GM21825 (cell line): ENCODE data around the gene PLEKHA3.
"Not testable (repeated sequence)": the region's sequence is repeated elsewhere in the genome, so short reads cannot be mapped to it uniquely, and the experiment has no call there.

Experiments used
- ATAC-seq: cut with Tn5 transposase; IDR thresholded peaks from one replicate; pipeline ENCODE4 v1.9.1; 2021; ENCODE audit warnings: mild to moderate bottlenecking, moderate library complexity; ENCODE audit not compliant: unreplicated experiment

PLEKHA3 gene

DNA sequence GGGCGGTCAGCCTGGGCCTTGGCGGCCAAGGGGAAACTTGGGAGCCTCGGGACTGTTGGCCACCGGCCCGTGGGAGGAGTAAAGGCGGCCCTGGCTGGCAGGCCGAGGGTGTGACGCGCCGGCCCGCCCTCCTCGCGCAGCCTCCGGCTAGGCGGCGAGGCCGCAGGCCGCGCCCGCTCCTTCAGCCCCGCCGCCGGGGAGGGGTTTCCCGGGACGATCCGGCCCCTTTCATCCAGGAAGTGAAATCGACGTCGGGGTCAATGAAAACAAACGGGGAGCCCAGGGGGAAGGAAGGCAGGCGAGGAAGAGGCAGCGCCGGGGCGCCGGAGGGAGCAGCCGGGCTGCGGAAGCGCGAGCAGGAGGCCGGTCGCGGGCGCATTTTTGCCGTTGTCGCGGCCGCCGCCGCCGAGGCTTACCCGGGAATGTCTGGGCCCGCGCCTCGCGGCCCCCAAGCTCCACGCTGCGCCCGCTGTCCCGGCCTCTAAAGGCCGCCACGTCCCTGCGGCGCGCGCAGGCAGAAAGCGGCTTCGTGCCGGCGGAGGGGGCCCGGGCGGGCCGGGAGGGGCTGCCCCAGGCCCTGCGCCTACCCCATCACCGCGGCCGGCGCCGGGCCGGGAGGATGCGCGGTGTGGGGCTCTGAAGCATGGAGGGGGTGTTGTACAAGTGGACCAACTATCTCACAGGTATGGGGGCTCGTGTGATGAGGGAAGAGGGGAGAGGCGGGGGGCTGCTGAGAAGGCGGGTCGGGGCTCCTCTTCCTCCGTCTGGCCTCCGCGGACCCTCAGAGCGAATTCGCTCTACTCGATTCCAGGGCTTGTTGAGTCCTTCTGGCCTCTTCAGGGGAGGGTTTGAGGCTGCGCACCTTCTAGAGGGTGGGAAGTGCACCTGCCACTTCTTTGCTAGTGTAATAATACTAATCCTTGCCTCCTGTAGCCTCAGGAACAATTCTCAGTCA, at the start of gene PLEKHA3:
TSS of gene PLEKHA3 (plus strand) at position 231 of the 955 bp plus-strand sequence. CDS start at position 644, 413 bp downstream.
- peak; percentile 64 for ATAC-seq

DNA sequence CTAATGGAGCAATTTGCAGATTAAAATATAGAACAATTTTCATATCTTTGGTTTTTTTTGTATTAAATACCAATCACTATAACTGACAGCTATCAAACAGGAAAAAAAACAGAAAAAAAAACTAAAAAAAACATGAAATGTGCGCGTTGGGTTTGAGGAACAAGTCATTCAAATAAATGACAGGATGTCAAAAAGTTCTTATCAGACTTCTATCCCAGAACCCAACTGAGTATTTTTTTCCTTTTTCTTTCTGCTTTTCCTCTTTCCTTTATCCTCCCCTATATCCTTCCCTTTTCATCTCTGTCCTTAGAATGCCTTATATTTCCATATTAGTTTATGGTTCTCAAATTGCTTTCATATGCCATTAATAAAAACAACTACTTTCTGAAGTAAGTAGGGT, 43.6 kb upstream of the PLEKHA3 start:
- ATAC-seq, result no peak

DNA sequence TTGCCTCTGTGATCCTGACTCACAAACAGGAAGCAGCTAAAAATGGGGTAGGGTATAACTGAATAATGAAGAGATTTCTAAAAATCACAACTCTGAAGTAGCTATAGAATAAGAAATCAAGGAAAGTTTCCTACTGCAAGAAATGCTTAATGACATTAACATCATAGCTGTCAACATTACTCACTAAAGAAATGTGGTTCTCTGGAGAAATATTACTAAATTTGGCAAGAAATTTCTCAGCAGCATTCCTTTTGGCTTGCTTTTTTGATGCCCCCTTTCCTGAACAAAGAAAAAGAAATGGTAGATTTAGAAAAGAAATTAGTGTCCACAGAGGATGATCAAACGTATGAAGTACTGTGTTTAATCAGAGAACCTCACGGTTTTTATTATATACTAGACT, 38.8 kb upstream of the PLEKHA3 start:
- no peak for ATAC-seq

DNA sequence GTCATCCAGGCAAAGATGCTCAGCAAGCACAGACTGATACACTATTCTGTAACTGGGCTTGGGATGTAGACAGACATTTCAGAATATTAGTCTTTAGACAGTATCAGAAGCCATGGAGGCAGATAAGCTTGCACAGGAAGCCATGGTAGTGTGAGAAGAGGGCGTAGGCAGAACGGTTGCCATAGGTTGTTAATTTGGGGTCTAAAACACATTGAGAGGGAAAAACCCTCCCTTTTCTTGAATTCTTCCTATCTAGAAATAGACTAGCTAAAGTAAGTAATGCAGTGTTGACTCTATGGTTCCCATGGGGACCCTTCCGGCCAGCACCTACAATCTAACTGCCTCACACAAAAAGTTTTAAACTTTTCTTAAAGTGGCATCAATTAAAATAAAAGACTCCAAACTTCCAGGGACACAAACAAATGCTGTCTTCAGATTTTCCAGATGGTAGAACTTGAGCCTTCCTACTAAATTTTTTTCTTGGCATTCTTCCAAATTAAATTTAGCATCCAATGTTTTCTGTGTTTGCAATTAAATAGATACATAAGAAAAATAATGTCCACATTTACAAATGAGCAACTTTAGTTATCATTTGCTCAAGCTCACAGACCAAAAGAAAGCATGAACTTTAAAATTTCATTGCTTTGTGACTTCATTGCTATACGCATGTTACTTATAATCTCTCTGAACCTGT, 31.1 kb upstream of the PLEKHA3 start:
- no peak for ATAC-seq

DNA sequence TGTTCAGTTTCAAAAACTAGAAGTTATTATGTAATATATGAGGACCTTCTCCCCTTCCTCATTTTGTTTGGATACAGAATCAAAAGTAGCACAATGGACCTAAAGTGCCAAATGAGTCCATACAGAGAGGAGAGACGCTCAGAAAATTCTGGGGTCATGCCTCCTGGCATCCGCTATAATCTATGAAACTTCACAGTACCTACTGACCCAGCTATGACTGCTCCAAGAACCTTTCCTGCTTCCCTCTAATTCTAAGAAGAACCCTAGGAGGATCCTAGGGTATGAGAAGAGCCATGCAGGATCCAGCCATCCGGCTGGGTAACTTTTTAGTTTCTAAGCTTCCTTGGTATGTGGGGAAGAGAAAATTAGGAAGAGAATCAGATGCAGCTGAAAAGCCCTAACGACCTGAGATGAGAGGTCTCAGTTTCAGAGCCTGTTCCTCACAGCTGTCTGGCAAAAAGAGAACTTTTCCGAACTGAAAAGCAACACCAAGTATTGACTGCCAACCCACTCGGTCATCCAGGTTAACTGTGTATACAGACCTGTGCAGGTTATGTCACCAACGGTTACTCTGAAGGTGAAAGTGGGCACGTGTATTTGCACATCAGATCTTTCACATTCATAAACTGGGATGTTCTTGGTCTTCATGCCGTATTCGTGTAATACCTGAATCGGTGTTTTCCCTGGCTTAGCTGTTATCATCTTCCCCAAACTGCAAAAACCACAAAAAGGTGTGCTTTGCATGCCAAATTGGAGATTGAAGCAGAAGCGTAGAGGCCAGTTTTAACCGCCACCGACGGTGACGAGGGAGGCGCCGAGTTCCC, 30.3 kb upstream of the PLEKHA3 start:
- ATAC-seq, result peak; percentile 4

DNA sequence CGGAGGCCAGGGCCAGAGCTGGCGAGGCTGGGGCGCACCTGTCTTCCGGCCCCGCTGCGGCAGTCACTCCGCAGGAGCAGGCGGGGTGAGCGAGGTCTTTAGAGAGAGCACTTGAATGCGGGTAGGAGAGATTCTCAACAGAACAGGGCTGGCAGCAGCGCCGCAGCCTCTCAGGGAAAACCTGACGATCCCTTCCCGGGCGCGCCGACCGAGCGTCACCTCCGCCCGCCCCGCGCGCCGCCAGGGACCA, 29.8 kb upstream of the PLEKHA3 start:
- ATAC-seq, result peak; percentile 42

DNA sequence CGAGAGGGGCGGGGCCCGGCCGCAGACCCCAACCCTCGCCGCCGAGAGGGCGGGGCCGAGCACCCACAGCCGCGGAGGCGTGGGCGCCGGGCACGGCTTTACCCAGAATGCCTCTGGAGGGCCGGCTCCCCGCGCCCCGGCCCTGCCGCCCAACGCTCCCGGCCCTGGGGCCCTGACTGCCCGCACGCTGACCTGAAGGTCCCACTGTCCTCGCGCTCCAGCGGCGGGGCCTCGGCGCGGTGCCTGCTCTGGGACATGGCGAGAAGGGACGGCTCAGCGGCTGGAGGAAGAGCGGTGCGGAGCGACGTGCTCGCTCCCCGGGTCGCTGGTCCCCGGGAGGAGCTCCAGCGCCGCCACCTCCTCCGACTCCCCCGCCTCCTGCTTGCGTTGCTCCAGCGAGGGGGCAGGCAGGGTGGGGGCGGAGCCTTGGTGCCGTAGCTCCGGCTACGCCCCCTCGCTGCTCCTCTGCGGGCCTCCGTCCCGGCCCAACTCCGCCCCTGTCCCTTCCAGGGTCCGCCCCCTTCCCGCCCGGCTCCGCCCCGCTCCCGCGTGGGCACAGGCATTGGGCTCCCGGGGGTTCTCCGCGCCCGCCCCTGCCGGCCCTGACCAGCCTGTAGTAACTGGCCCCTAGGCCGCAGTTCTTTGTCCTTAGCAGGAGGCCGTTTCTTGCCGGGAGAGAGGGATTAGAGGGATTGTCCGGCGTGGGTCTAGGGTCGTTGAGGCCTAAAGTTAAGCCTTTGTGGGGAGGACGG, 29.3 kb upstream of the PLEKHA3 start, which contains the start of the genes PJVK and PRKRA:
TSS of gene PJVK (plus strand) at position 605 of the 752 bp plus-strand sequence. CDS start 2,032 bp downstream, outside the sequence.
TSS of gene PRKRA (minus strand) at position 402 of the 752 bp plus-strand sequence. CDS start at position 257, 145 bp downstream.
- ATAC-seq, result peak; percentile 85

DNA sequence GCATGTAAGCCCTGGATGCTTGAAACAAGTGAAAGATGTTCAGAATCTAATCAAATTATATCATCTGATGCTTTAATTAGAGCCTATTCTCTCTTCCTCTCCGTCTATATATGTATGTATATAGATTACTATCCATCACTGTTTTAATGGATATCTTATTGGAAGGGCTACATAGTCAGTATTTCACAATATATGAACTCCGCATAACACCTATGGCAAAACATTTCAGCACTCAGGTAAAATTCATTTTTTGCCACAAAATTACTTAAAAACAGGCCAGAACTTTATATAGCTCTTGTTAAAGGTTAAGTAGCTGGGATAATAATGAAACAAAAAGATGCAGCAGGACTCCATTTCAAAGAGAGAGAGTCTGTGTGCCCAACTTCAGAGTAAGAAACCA, 27.9 kb upstream of the PLEKHA3 start:
- no peak for ATAC-seq

DNA sequence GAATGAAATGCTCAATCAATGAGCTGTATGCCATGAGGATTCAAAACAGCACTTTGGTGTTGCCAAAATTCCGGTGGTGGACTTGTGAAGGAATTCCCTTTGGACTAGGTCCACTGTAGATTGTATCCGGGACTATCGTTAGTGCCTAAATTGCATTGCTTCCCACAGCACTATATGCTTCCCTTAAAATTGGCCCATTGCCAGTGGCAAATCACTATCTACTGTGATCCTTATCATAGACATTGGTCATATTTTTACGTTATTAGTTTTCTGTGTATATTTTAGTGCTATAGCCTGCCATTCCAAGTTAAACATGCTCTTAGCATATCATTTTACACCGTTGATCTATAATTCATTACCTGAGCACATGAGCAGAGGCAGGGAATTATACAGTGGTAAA, 27.4 kb upstream of the PLEKHA3 start:
- ATAC-seq, result no peak

DNA sequence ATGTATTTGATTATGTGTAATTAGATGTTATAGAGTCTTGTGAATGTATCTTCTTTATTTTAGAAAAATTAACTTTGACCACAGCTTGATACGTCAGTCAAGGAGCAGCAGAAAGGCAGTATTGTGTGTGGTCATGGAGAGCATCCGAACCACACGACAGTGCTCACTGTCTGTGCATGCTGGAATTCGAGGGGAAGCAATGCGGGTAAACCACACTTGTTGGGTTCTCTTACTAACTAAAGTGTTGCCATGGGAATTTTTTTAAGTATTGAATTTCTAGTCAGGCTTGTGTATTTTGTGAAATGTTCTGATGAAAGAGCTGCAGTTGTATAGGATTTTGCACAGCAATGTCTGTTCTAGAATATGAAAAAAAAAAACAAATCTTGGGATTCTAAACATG, 24.3 kb upstream of the PLEKHA3 start:
- no peak for ATAC-seq

DNA sequence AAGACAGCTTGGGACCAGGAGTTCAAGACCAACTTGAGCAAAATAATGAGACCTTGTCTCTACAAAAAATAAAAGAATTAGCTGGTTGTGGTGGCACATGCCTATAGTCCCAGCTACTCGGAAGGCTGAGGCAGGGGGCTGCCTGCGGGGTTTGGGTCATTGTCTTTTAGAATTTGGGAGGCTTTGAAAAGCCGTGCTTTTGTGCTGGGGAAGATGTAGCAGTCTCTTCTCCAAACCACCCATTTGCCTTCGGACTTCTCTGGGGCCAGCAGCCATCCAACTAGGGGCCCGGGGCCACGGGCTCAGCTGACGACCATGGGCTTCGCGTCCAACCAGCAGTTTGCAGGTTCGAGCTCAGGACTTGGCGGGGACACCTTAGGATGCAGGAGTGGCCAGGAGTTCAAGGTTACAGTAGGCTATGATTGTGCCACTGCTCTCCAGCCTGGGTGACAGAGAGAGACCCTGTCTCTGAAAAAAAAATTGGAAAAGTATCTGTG, 22.8 kb upstream of the PLEKHA3 start:
- ATAC-seq, result no peak

DNA sequence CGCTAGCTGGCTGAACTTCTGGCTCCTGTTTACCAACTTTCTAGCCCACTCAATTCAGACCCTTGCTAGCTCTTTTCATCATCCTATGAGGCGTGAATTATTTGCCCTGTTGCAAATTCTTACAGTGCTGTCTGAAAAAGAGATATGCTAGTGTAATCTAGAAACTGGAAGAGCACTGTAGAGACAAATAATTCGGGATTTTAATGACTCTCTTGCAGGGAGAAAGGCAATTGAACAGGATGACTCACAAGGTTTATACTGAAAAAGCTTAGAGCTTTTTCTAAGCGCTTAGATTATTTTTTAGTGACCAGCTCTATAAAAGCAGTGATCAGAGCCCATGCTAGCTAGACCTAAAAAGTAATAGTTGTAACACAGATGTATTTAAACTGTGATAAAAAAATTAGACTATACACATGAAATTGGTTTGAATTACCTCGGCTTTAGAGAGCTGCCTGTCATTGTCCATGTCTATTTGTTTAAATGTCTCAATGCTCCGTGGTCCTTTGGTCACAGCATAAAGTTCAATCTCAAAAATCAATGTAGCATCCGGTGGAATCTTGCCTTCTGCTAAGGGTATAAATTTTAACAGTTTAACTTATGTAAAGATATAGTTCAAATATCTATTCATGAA, 10.9 kb upstream of the PLEKHA3 start:
- no peak for ATAC-seq

DNA sequence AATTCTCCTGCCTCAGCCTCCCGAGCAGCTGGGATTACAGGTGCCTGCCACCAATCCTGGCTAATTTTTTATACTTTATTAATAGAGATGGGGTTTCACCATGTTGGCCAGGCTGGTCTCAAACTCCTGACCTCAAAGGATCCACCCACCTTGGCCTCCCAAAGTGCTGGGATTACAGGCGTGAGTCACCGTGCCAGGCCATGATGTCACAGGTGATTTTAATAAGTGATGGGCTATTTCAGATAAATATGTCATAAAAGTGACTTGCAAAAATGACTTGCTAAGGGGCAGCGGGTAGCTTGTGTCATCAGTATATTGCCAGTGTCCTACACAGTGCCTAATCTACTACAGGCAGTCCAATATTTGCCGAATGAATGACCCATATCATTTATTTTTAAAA, 8.9 kb upstream of the PLEKHA3 start:
- ATAC-seq, result not testable (repeated sequence)

DNA sequence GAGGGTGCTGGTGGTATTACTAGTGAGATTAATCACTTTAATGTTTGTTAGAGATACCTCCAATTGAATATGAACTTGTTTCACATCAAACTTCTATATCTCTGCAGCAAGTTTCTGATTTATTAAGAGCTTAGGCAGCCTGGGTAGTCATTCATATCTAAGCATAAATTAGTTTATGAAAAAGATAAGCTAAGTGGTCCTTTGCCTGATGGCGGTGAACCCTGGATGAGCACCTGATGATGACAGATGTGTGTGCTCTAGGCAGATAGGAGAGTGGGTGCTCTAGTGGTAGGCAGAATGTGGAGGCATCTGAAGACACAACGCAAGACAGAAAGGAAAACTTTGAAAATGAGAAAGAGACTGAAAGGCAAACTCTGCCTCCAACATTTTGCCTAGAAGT, 6.9 kb upstream of the PLEKHA3 start:
- ATAC-seq, result no peak

DNA sequence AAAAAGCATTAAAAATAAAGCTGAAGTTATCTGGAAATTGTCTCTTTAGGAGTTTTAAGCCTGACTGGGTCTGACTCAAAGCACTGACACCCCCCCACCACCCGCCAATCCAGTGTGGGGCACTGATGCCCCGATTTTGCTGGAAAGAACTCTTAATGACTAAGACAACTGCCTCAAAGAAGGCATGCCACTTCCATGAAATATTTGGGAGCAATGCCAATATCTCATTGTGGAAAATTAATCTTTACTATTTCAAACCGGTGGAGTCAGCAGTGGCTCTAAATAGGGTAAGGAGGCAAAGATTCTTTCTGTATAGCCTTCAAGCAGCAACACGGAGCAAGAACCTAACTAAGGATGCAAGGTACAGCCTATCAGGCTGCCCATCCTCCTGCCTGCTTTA, 6.3 kb upstream of the PLEKHA3 start:
- ATAC-seq, result no peak

DNA sequence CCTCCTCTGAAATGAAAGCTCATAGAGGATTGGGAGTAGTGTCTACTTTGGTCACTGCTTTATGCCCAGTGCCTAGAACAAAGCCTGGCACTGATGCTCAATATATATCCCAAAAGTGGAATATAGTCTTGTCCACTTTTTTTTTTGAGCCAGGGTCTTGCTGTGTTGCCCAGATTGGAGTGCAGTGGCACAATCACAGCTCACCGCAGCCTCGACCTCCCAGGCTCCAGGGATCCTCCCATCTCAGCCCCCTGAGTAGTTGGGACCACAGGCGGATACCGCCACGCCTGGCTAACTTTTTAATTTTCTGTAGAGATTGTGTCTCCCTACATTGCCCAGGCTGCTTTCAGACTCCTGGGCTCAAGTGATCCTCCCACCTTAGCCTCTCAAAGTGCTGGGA, 5.7 kb upstream of the PLEKHA3 start:
- no peak for ATAC-seq

DNA sequence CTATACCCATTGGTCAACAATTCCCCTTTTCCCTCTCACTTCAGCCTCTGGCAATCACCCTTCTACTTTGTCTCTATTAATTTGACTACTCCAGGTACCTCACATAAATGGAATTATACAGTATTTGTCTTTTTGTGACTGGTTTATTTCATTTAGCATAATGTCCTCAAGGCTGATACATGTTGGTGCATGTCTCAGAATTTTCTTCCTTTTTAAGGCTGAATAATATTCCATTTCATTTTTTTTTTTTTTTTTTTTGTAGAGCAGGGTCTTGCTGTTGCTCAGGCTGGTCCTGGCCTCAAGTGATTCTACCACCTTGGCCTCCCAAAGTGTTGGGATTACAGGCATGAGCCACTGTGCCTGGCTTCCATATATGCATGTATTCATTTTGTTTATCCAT, 3.8 kb upstream of the PLEKHA3 start:
- ATAC-seq, result no peak

DNA sequence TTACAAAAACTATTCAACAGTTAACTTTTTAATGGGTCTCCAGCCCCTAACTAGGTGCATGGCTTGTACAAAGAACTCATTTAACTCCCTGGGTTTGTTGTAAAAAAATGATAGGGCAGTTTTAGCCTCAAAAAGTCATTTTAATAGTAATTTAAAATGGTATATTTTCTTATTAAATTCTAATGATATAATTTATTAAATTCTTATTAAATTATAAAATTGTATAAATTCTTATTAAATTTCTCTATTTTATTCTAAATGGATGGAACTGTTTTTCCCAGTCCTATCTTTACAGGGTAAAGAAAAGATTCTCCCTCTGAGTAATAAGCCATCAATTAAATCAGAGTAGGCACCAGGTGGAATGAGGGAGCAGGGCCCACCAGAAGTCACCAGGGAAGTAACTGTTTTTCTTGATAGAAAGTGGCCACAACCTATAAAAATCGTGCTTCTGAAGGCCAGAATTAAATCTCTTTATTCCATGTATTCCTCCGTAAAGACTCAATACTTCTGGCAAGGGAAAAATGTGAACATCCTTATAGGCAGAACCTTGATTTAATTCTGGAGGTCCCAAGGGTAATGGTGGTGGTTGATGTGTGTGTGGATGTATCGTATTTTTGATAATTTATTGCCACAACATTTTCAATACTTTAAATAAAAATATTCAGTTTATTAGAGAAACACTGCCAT, 2.7 kb upstream of the PLEKHA3 start:
- no peak for ATAC-seq

DNA sequence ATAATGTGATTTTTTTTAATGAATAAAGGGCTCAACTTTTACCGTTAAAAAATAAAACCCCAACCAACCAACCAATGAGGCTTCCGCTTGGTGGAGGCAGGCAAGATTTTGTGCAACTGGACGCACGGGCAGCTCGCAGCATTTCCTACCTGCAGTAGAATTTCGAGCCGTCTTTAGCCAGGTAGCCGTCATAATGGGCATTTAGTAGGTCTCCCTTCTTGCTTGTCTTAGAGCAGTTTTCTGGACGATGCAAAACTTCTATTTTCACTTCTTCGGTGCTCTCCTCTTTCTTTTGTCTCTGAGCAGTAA, 2.2 kb upstream of the PLEKHA3 start:
- ATAC-seq, result no peak
